Psoas muscle (tissue), 8 donors: ENCODE results near the gene TTC6. TPM values are rescaled to one million over a fixed set of nuclear protein-coding genes. Genes with fewer than 3 reads are reported as not detected.

ENCODE experiments used
- ATAC-seq, 4 donors: fragments of 200-7000 bp; cut with Tn5 transposase; one replicate each; pipeline ENCODE4 v1.9.1; 2020; ENCODE audit warnings: moderate library complexity in 3 of 4, mild to moderate bottlenecking in 2 of 4
- DNase-seq, 2 donors: peaks; one replicate each; pipeline ENCODE4 v3.0.0-alpha.2; 2020
- H3K27ac ChIP-seq: fragments of 200-600 bp; one replicate; pipeline ENCODE4 v1.8.0; 2022
- H3K27me3 ChIP-seq, 3 donors: fragments of 200-600 bp in 1 of 3; one replicate each; pipeline versions ENCODE4 v1.6.1 to v1.8.0; 2013 to 2022; ENCODE audit warnings: low read length in 2 of 3, mild to moderate bottlenecking in 2 of 3, moderate library complexity in 1 of 3; ENCODE audit not compliant: insufficient read depth in 3 of 3
- H3K36me3 ChIP-seq, 2 donors: fragments of 200-600 bp in 1 of 2; one replicate each; pipeline versions ENCODE4 v1.6.1 to v1.8.0; 2013 to 2022; ENCODE audit warnings: low read depth in 1 of 2, mild to moderate bottlenecking in 1 of 2, moderate library complexity in 1 of 2; ENCODE audit not compliant: insufficient read depth in 1 of 2
- H3K4me1 ChIP-seq: fragments of 200-600 bp; one replicate; pipeline ENCODE4 v1.8.0; 2022
- H3K4me3 ChIP-seq: fragments of 200-600 bp; one replicate; pipeline ENCODE4 v1.8.0; 2022; ENCODE audit warnings: mild to moderate bottlenecking
- H3K9me3 ChIP-seq: fragments of 200-600 bp; one replicate; pipeline ENCODE4 v1.8.0; 2022
- WGBS, 3 donors: extraction: QIAGEN DNeasy Blood & Tissue Kit; methylation state at CpG; one replicate each; pipeline versions ENCODE4 v1.1.6 to v1.1.7; 2013; 5-methylcytosine and 5-hydroxymethylcytosine counted together
- intact Hi-C, 2 donors: fragments of 100-400 bp; cut with DNase I; formaldehyde crosslinking; loops; one replicate each; pipeline versions ENCODE4 v1.11.0 to v1.14.2; 2022
- polyA plus RNA-seq, 3 donors: library from polyadenylated mRNA; stranded (reverse); fragments of 200-250 nt; gene quantifications; one replicate each; pipeline ENCODE4 v1.2.3, GENCODE V29; 2013
- total RNA-seq, 4 donors: library from RNA; stranded (reverse); fragmentation: NEBNext Ultra II Directional in 2 of 4; extraction: Animal tissue kit (Norgen Biotek cat#: 25700) in 2 of 4; gene quantifications; one replicate each; pipeline versions ENCODE4 v1.2.1 to v1.2.4, GENCODE V29; 2021 to 2023
- TF ChIP-seq, protein P1 (sequence below): fragments of 200-600 bp; IDR thresholded peaks from one replicate; pipeline ENCODE4 v1.8.0; 2022; ENCODE audit warnings: antibody characterized with exemption
- donor health status: healthy with polysubstance abuse.
- donor health status: DM: no; HTN: no; CAD: no; lungs with moderate emphysema.
- donor health status: Bipolar disorder and iron deficiency.
- donor health status: healthy.
- donor health status: DM: yes; HTN: yes; CAD: no.
- donor health status: DM: no; HTN: no; CAD: no.
- donor health status: DM: no; HTN: no; CAD: no.
- donor health status: DM: yes; HTN: yes; CAD: no.

The TTC6 gene
- total and polyA plus RNA-seq, 7 donors: not detected

DNA sequence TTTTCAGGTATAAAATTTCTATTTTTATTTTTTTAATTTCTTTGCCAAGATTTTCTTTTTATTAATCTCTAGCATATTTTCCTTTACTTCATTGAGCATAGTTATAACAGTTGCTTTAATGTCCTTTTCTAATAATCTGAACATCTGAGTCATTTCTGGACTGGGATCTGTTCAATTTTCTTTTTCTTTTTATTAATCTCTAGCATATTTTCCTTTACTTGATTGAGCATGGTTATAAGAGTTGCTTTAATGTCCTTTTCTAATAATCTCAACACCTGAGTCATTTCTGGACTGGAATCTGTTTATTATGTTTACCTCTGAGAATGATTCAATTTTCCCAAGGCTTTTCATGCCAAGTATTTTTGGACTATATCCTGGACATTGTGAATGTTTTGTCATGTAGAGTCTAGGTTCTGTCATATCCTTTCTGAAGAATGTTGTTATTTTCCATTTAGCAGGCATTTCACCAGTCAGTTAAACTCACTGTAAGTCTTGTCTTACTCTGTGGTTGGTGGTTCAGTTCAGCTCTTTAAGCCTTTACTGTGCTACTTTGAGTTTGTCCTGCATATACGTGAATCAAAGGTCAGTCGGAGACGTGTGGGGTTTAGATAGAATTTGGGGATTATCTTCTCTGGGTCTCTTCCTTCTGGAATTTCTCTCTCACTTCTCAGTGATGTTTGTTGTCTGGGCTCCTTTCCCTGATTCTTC is 20.3 kb downstream of the TTC6 start:
- H3K27ac ChIP-seq: no peak overlapping the region
- no peak overlapping the region for H3K4me3 ChIP-seq
- peaks cover 0 to 38% (median 12%) of the 10 kb centered on the region in 3 donors for H3K27me3 ChIP-seq
- ATAC-seq (no peak), DNase-seq (no peak)
- H3K4me1 ChIP-seq: no peaks in the 10 kb centered on the region
- intact Hi-C loops: no loop called here
- WGBS, 3 donors: 91 to 96% (median 94%) methylated on average over 3 of the region's 3 CpGs
- peaks cover 21% of the 10 kb centered on the region for H3K9me3 ChIP-seq
- TF ChIP-seq, protein P1, sequence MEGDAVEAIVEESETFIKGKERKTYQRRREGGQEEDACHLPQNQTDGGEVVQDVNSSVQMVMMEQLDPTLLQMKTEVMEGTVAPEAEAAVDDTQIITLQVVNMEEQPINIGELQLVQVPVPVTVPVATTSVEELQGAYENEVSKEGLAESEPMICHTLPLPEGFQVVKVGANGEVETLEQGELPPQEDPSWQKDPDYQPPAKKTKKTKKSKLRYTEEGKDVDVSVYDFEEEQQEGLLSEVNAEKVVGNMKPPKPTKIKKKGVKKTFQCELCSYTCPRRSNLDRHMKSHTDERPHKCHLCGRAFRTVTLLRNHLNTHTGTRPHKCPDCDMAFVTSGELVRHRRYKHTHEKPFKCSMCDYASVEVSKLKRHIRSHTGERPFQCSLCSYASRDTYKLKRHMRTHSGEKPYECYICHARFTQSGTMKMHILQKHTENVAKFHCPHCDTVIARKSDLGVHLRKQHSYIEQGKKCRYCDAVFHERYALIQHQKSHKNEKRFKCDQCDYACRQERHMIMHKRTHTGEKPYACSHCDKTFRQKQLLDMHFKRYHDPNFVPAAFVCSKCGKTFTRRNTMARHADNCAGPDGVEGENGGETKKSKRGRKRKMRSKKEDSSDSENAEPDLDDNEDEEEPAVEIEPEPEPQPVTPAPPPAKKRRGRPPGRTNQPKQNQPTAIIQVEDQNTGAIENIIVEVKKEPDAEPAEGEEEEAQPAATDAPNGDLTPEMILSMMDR: no peak
- H3K36me3 ChIP-seq: no peaks in the 10 kb centered on the region

DNA sequence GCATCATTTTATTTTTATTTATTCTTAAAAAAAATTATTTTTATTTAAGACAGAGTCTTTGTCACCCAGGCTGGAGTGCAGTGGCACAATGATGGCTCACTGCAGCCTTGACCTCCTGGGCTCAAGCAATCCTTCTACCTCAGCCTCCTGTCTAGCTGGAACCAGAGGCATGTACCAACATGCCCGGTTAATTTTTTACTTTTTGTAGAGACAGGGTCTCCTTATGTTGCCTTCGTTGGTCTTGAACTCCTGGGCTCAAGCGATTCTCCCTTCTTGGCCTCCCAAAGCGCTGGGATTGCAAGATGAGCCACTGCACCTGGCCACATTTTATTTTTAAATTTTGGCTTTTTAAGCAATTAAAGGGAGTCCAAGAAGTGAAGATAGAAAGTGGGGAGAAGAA is 21.4 kb downstream of the TTC6 start:
- TF ChIP-seq, protein P1: no peak
- no peak for ATAC-seq
- Histone ChIP-seq H3K4me1 (no peaks in the 10 kb centered on the region), H3K27ac (no peak overlapping the region), H3K27me3 (peaks cover 0 to 38% (median 7%) of the 10 kb centered on the region in 3 donors), H3K9me3 (peaks cover 21% of the 10 kb centered on the region), H3K4me3 (no peak overlapping the region), H3K36me3 (no peaks in the 10 kb centered on the region)
- no peak for DNase-seq
- WGBS, 3 donors: 90 to 97% (median 96%) methylated on average over 4 of the region's 4 CpGs
- intact Hi-C loops: no loop called here

DNA sequence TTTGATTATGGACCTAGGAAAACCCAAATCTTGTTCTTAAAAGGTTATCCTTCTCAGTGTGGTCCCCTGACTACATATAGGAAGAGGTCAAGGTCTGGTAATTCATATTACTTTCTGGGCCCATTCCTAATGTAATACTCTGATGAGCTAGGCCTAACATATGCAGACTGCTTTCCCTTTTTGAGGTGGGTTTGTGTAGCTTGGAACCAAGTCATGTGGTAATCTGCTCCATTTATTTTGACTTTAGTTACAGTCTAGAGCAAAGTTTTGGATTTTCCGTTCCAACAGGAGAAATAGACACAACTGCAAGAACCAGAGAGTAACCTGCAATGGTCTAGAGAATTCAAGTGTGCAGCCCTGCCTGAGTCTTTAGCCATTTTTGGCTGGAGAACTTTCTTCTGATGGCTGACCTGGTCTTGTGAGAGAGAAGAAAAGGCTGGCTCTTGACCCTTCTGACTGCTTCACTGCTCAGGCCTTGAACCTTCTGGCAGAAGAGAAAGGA is 22.5 kb downstream of the TTC6 start:
- Histone ChIP-seq H3K27ac (no peak overlapping the region), H3K4me1 (no peaks in the 10 kb centered on the region), H3K4me3 (no peak overlapping the region), H3K27me3 (peaks cover 0 to 38% (median 16%) of the 10 kb centered on the region in 3 donors), H3K9me3 (peaks cover 21% of the 10 kb centered on the region), H3K36me3 (no peaks in the 10 kb centered on the region)
- no peak for DNase-seq
- no peak for ATAC-seq
- 86 to 94% (median 92%) methylated on average over 1 of the region's 1 CpG for WGBS, 3 donors
- TF ChIP-seq, protein P1: no peak
- intact Hi-C loops: no loop called here

DNA sequence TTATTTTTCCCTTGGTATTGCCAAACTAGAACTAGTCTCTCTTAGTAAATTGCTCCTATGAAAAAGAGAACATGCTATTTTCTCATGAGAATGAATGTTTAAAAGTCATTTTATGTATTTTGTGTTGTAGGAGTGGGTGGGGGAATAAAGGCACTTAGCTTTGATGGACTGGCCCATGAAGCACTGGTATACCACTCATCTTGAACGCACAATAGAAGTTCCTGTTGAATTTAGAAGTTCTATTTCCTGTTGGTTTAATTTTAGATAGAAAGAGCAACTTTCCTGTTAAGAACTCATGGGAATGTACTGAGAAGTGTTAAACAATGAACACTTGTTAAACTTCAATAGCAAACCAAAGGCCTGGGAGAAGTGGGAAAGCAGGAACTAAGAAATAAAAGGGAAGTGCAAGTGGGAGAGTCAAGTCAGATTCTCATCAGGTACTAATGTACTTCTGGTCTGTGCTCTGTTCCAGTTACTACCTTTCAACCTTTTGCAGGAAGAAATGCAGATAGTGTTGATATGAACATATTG is 23.1 kb downstream of the TTC6 start:
- no peak overlapping the region for H3K4me3 ChIP-seq
- peaks cover 21% of the 10 kb centered on the region for H3K9me3 ChIP-seq
- peaks cover 2 to 38% (median 18%) of the 10 kb centered on the region in 3 donors for H3K27me3 ChIP-seq
- intact Hi-C loops: no loop called here
- no peak overlapping the region for H3K27ac ChIP-seq
- WGBS, 3 donors: 51 to 74% (median 68%) methylated on average over 1 of the region's 1 CpG
- H3K36me3 ChIP-seq: no peaks in the 10 kb centered on the region
- DNase-seq (no peak), ATAC-seq (no peak)
- no peaks in the 10 kb centered on the region for H3K4me1 ChIP-seq
- TF ChIP-seq, protein P1: no peak
